ENCODE data around the gene RHBDL1.
A peak's percentile ranks its signal among the peaks of the same experiment; 100 is the strongest.

The RHBDL1 gene

GRCh38 chr16:694187-694862 is 18.9 kb downstream of the RHBDL1 start:
- no peak for DNase-seq (ENCODE audit: low spot score)
- TF ChIP-seq, protein P1, sequence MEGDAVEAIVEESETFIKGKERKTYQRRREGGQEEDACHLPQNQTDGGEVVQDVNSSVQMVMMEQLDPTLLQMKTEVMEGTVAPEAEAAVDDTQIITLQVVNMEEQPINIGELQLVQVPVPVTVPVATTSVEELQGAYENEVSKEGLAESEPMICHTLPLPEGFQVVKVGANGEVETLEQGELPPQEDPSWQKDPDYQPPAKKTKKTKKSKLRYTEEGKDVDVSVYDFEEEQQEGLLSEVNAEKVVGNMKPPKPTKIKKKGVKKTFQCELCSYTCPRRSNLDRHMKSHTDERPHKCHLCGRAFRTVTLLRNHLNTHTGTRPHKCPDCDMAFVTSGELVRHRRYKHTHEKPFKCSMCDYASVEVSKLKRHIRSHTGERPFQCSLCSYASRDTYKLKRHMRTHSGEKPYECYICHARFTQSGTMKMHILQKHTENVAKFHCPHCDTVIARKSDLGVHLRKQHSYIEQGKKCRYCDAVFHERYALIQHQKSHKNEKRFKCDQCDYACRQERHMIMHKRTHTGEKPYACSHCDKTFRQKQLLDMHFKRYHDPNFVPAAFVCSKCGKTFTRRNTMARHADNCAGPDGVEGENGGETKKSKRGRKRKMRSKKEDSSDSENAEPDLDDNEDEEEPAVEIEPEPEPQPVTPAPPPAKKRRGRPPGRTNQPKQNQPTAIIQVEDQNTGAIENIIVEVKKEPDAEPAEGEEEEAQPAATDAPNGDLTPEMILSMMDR (IDR thresholded peaks at IDR 0.05; ENCODE audit: extremely low read depth, missing control alignments), result no peak

DNA sequence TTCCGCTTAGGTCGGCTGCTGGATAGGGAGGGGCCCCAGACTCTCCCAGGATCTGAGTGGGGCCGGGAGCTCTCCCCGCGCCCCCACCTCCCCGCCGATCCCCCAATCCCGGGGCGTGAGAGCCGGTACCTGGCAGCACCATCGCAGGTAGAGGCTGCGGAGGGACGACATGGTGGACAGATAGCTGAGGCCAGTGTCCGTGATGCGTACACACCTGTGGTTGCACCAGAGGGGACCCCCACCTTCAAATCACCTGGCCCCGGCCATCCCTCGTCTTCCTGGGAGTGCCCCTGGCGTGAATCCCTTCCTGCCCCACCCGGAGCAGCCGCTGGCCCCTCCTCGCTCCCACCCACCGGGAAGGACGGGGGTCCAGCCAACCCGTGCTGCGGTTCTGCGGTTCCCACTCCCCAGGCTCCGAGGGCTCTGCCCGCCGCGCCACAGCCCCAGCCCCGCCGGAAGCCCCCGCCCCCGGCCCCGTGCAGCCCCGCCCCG is 19.4 kb downstream of the RHBDL1 start:
- TF ChIP-seq, protein P1 (IDR thresholded peaks at IDR 0.05; ENCODE audit: extremely low read depth, missing control alignments), result no peak
- DNase-seq (ENCODE audit: low spot score), result no peak

DNA sequence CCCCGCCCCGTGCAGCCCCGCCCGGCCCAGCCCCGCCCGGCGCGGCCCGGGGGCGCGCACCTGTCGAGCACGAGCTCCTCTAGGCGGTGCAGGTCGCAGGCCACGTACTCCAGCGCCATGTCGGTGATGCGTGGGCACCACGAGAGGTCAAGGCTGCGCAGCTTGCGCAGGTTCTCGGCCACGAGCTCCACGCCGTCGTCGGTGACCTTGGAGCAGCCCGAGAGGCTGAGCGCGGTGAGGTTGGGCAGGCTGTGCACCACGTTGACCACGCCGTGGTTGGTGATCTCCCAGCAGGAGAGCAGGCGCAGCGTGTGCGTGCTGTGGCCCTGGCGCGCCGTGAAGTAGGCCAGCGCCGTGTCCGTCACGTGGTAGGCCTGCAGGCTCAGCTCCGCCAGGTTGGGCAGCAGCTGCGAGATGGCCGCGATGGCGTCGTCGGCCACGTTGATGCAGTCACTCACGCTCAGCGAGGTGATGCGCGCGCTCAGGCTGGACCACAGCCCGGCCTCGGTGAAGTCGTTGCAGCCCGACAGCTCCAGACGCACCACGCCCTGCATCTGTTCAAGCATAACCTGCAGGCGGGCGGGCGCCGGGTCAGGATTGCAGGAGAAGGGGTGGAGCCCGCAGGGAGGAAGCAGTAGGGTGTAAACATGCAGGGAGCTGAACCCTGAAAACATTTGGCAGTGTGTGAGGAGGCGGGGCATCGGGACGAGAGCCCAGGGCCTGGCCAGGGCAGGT is 20.1 kb downstream of the RHBDL1 start:
- DNase-seq (ENCODE audit: low spot score), result peak; percentile 89

GRCh38 chr16:698911-699671 is 23.6 kb downstream of the RHBDL1 start:
- TF ChIP-seq, protein P1 (IDR thresholded peaks at IDR 0.05; ENCODE audit: extremely low read depth, missing control alignments), result no peak
- DNase-seq (ENCODE audit: low spot score), result no peak

More for the DNA sequence above, 20.1 kb downstream of the RHBDL1 start:
- TF ChIP-seq, protein P1 (IDR thresholded peaks at IDR 0.05; ENCODE audit: extremely low read depth, missing control alignments), result no peak

DNA sequence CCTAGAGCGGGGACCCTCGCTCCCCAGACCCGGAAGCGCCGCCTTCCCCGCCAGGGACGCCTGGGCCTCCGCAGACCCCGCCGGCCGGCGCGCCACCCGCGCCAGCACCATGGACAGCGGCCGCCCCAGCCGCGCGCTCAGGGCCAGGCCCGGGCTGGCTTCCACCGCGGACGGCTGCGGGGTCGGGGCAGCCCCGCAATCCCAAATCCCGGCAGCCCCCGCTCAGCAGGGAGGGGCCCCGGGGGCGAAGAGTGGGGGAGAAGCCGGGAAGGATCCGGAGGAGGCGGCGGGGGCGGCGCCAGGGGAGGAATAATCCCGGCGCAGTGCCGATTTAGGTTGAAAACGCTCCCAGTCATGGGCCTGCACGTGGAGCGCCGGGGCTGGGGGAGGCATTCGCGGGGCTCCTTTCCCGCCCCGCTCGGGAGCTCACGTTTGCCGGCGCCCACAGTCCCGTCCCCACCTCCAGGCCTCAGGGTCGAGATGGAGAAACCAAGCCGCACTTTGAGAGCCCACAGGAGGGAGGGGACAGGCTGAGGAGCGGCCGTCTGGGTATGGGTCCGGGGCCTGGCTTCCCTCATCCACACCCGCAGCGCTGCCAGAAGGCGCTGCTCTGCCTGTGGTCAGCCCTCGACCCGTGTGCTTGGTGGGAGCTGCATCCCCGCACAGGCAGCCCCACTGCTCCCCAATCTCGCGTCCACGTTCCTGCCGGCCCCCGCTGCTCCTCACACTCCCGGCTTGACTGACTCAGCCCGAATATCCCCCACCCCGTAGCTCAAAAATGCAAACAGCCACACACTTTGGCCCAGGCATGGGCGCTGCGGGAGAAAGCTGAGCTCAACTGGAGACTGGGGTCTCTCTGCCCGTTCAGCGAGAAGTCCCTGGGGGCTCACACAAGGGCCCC is 25.5 kb downstream of the RHBDL1 start:
- peak; percentile 77 for DNase-seq (ENCODE audit: low spot score)
- TF ChIP-seq, protein P1 (IDR thresholded peaks at IDR 0.05; ENCODE audit: extremely low read depth, missing control alignments), result no peak

GRCh38 chr16:702341-702740 is 26.9 kb downstream of the RHBDL1 start:
- TF ChIP-seq, protein P1 (IDR thresholded peaks at IDR 0.05; ENCODE audit: extremely low read depth, missing control alignments), result no peak
- no peak for DNase-seq (ENCODE audit: low spot score)
